ENCODE results near the gene CASKIN2. TPM values are rescaled to one million over a fixed set of nuclear protein-coding genes. Genes with fewer than 3 reads are reported as not detected.

The CASKIN2 gene
- total and polyA plus RNA-seq, 10 of the 15 experiments (the other 5 are each of a cell fraction or from before 2014, with no cell fraction given): 0.02 to 2.7 (median 0.44) TPM; not detected in 1

GRCh38 chr17:75544250-75544649 is 28.9 kb upstream of the CASKIN2 start:
- H3K4me1 ChIP-seq (ENCODE audit: control insufficient read depth, insufficient read depth, low read length): no peaks in the 10 kb centered on the region
- H3K27ac ChIP-seq (ENCODE audit: control insufficient read depth, insufficient read depth): no peak overlapping the region
- H2AFZ ChIP-seq (ENCODE audit: control insufficient read depth, low read depth, low read length): no peak overlapping the region
- ChIA-PET POLR2A (no interaction called here), CTCF (interaction anchor here (0.5 kb wide), 1 partner anchor 135 kb away, joined by 3 read pairs; no protein-coding TSS in a partner anchor), RAD21 (ENCODE audit: unreplicated experiment) (no interaction called here), SMC1A (ENCODE audit: uncharacterized antibody, unreplicated experiment) (interaction anchor here (0.9 kb wide), 1 partner anchor 88 kb away, joined by 3 read pairs; the partner anchor contains the start of gene TMEM94)
- DNase-seq (ENCODE audit: low read depth, low spot score) (no peak), FAIRE-seq (no peak), ATAC-seq (no peak)
- no peak for TF ChIP-seq RCOR1 (conservative IDR thresholded peaks at IDR 0.05; ENCODE audit: low read depth, low read length)
- no peak for TF ChIP-seq CBX5 (IDR thresholded peaks at IDR 0.05; ENCODE audit: low read depth)
- no peak for TF ChIP-seq JUND (IDR thresholded peaks at IDR 0.05; ENCODE audit: low read depth, low read length)
- no peak for TF ChIP-seq REST (IDR thresholded peaks at IDR 0.05; ENCODE audit: low read depth, low read length)
- intact Hi-C loops (cut with micrococcal nuclease; ENCODE audit: unreplicated experiment): no loop called here
- no peaks in the 10 kb centered on the region for H3K9me3 ChIP-seq (replicated peaks; ENCODE audit: control insufficient read depth, insufficient read depth, low read length)
- no peaks in the 10 kb centered on the region for H3K27me3 ChIP-seq (replicated peaks in 1 of 2; ENCODE audit: control insufficient read depth in 2 of 2, insufficient read depth in 2 of 2, low read length in 1 of 2)
- no peak overlapping the region for H3K9ac ChIP-seq (ENCODE audit: control insufficient read depth, insufficient read depth, low read length)
- no TSS peak for BruUV-seq (replicated peaks)
- WGBS (ENCODE audit: insufficient coverage, insufficient replicate concordance, low lambda C conversion rate, missing lambda C conversion rate): 60% methylated on average over 8 of the region's 8 CpGs
- no peaks in the 10 kb centered on the region for H3K36me3 ChIP-seq (ENCODE audit: control insufficient read depth in 2 of 2, insufficient read depth in 2 of 2, low read length in 1 of 2)
- H3K79me2 ChIP-seq (ENCODE audit: control insufficient read depth, insufficient read depth, low read length): no peaks in the 10 kb centered on the region
- H3K4me2 ChIP-seq (ENCODE audit: control insufficient read depth, insufficient read depth): no peak overlapping the region
- no peaks in the 10 kb centered on the region for H4K20me1 ChIP-seq (ENCODE audit: control insufficient read depth, insufficient read depth)
- in situ Hi-C loops (cut with MboI): no loop called here
- H3K4me3 ChIP-seq: no peak overlapping the region

Data from GM12878 (cell line).